ENCODE measurements around the gene RSPH1.

RSPH1 gene

GRCh38 chr21:42521384-42521783 lies 25.4 kb upstream of the RSPH1 start:
- H3K27ac ChIP-seq = peak overlapping the region; percentile 97
- TF ChIP-seq CTCF (conservative IDR thresholded peaks at IDR 0.05) = no peak

GRCh38 chr21:42520628-42521253 lies 24.7 kb upstream of the RSPH1 start:
- H3K27ac ChIP-seq = peak overlapping the region; percentile 97
- TF ChIP-seq CTCF (conservative IDR thresholded peaks at IDR 0.05) = peak; percentile 72

- H3K27ac ChIP-seq = peak overlapping the region; percentile 97; the same call in 1 of the 2 replicates
Measured at GRCh38 chr21:42518626-42519025, 22.6 kb upstream of the RSPH1 start.

GRCh38 chr21:42518215-42518614 lies 22.2 kb upstream of the RSPH1 start:
- H3K27ac ChIP-seq = peak overlapping the region; percentile 97; the same call in 1 of the 2 replicates
- no peak for TF ChIP-seq CTCF (conservative IDR thresholded peaks at IDR 0.05)

More at GRCh38 chr21:42518626-42519025, 22.6 kb upstream of the RSPH1 start:
- TF ChIP-seq CTCF (conservative IDR thresholded peaks at IDR 0.05) = no peak

DNA sequence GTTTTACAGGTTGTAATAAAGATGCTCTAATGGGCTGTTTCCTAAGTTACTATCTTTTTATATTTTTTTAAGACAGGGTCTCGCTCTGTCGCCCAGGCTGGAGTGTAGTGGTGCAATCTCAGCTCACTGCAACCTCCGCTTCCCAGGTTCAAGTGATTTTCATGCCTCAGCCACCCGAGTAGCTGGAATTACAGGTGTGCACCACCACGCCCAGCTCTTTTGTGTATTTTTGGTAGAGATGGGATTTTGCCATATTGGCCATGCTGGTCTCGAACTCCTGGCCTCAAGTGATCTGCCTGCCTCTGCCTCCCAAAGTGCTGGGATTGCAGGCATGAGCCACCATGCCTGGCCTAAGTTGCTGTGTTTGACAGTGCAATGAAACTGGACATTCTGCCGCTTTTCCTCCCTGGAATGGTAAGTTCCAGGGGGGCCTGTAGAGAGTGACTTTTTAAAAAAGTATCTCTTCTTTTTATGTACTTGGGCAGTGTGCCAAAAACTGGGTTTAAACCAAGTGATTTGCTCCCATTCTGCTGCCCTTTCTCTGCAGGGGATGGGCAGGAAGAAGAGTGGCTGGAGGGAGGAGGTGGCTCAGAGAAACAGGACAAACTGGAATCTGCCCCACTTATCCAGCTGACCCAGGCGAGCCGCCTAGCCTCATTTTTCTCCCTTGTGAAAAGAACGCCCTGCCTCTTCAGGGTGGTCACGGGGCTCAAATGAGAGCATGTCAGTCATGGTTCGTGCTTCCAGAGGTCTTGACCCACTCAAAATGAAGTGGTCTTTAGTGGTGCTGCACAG lies 19.9 kb upstream of the RSPH1 start:
- no peak for TF ChIP-seq CTCF (conservative IDR thresholded peaks at IDR 0.05)
- H3K27ac ChIP-seq = peak overlapping the region; percentile 97

DNA sequence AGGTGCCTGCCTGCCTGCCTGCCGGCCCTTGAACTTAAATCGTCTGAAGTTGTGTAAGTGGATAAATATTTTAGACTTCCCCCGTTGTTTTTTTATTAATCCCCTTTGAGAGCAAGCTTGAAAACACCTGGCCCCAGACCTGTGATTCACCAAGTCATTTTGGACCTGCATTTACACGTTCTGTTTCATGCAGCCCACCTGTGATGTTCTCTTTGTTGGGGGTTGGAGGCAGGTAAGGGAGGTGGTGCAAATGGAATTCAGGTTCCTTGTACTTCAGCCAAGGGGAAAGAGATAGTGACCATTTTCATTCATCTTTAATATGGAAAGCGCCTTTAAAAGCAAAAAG lies 18.8 kb upstream of the RSPH1 start:
- peak overlapping the region; percentile 97 for H3K27ac ChIP-seq
- no peak for TF ChIP-seq CTCF (conservative IDR thresholded peaks at IDR 0.05)

GRCh38 chr21:42513985-42514882 lies 18.2 kb upstream of the RSPH1 start:
- H3K27ac ChIP-seq = peak overlapping the region; percentile 97
- TF ChIP-seq CTCF (conservative IDR thresholded peaks at IDR 0.05) = no peak
